Astrocyte (in vitro differentiated cells and primary cell): ENCODE results near the gene MON2. TPM values are rescaled to one million over a fixed set of nuclear protein-coding genes. Genes with fewer than 3 reads are reported as not detected.

Experiments
- DNase-seq: peaks from one replicate; pipeline ENCODE4 v3.0.0-alpha.2; 2010; ENCODE audit warnings: low read depth
- FAIRE-seq: peaks from 2 replicates; lab custom pipeline; 2011; peaks lifted over from hg19 to GRCh38; lab: Jason Lieb, UNC
- H2AFZ ChIP-seq: 2 replicates; pipeline ENCODE4 v1.6.0; 2012; ENCODE audit warnings: low read depth, low read length, inconsistent platforms
- H3K27ac ChIP-seq: 2 replicates; pipeline ENCODE4 v1.5.1; 2011; ENCODE audit warnings: low read depth, low read length, inconsistent platforms
- H3K27me3 ChIP-seq: 2 replicates; pipeline ENCODE4 v1.6.0; 2011; ENCODE audit warnings: low read length, inconsistent platforms; ENCODE audit not compliant: insufficient read depth
- H3K36me3 ChIP-seq: 2 replicates; pipeline ENCODE4 v1.5.1; 2011; ENCODE audit warnings: low read length, inconsistent platforms; ENCODE audit not compliant: insufficient read depth
- H3K4me1 ChIP-seq: 2 replicates; pipeline ENCODE4 v1.5.1; 2011; ENCODE audit warnings: low read length, inconsistent platforms; ENCODE audit not compliant: insufficient read depth
- H3K4me2 ChIP-seq: 2 replicates; pipeline ENCODE4 v1.6.0; 2012; ENCODE audit warnings: low read length, inconsistent platforms
- H3K4me3 ChIP-seq: 2 replicates; pipeline ENCODE4 v1.5.1; 2011; ENCODE audit warnings: low read depth, mild to moderate bottlenecking, low read length, inconsistent platforms; ENCODE audit not compliant: insufficient read depth
- H3K79me2 ChIP-seq: 2 replicates; pipeline ENCODE4 v1.6.0; 2012; ENCODE audit warnings: mild to moderate bottlenecking, low read length, inconsistent platforms; ENCODE audit not compliant: insufficient read depth
- H3K9ac ChIP-seq: 2 replicates; pipeline ENCODE4 v1.6.0; 2012; ENCODE audit warnings: mild to moderate bottlenecking, low read length, inconsistent platforms
- H3K9me3 ChIP-seq: 2 replicates; pipeline ENCODE4 v1.5.1; 2012; ENCODE audit warnings: low read depth, mild to moderate bottlenecking, low read length, inconsistent platforms; ENCODE audit not compliant: insufficient read depth
- H4K20me1 ChIP-seq: 2 replicates; pipeline ENCODE4 v1.6.0; 2012; ENCODE audit warnings: low read length, inconsistent platforms; ENCODE audit not compliant: insufficient read depth
- H3K27ac Mint-ChIP-seq: one replicate; pipeline ENCODE4 v1.8.0; 2021; ENCODE audit warnings: mild to moderate bottlenecking, mixed read lengths; ENCODE audit not compliant: unreplicated experiment
- H3K27me3 Mint-ChIP-seq: one replicate; pipeline ENCODE4 v1.8.0; 2021; ENCODE audit warnings: low read depth, mixed read lengths; ENCODE audit not compliant: unreplicated experiment
- H3K36me3 Mint-ChIP-seq: one replicate; pipeline ENCODE4 v1.8.0; 2021; ENCODE audit warnings: low read depth, mixed read lengths; ENCODE audit not compliant: unreplicated experiment
- H3K4me1 Mint-ChIP-seq: one replicate; pipeline ENCODE4 v1.8.0; 2021; ENCODE audit warnings: low read depth, mixed read lengths; ENCODE audit not compliant: unreplicated experiment
- H3K4me3 Mint-ChIP-seq: one replicate; pipeline ENCODE4 v1.8.0; 2021; ENCODE audit warnings: mild to moderate bottlenecking, moderate library complexity, mixed read lengths; ENCODE audit not compliant: unreplicated experiment
- H3K9me3 Mint-ChIP-seq: one replicate; pipeline ENCODE4 v1.8.0; 2021; ENCODE audit warnings: mild to moderate bottlenecking, mixed read lengths; ENCODE audit not compliant: unreplicated experiment
- EZH2 ChIP-seq: IDR thresholded peaks from 2 replicates; pipeline ENCODE4 v1.6.1; 2012; ENCODE audit warnings: mild to moderate bottlenecking, low read length, inconsistent platforms; ENCODE audit not compliant: insufficient read depth
- total RNA-seq: library from RNA; stranded (reverse); gene quantifications from 2 replicates; pipeline ENCODE4 v1.2.1, GENCODE V29; 2021
- TF ChIP-seq, protein P1 (sequence below): IDR thresholded peaks from 2 replicates; pipeline ENCODE4 v1.5.1; 2011; ENCODE audit warnings: low read depth, mild to moderate bottlenecking, inconsistent platforms, low read length, moderate library complexity; ENCODE audit not compliant: insufficient read depth

MON2 gene
- total RNA-seq, 1 donor from 2014 or later: 39.7 TPM

DNA sequence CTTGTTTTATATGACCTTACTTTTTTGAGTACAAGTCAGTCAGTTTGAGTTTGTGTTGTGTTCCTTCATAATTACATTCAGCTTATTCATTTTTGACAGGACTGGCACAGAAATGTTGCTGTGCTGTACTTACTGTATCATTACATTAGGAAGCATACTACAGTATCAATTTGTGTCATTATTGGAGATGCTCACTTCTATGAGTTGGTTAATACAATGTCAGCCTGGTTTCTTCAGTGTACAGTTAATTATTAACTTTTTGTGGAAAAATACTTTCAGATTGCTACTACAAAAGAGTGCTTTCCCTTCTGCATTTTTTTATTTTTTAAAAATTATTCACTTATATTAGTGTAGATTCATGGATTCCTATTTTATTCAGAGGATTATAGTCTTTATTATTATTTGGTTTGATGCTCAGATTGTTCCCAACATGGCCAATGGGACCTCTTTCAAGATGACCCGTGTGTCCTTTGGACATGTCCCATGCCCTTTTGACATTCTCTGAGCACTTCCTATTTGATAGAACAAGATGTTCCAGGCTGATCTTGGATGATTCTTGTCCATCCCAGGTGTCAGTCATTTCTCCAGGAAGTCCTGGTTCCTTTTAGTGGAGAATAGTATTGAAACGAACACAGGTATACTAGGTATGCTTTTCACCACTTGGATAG, 66.6 kb downstream of the MON2 start:
- H3K4me3 ChIP-seq: no peak overlapping the region
- Mint-ChIP-seq H3K9me3 (no peaks in the 10 kb centered on the region), H3K27me3 (no peaks in the 10 kb centered on the region), H3K4me3 (no peak overlapping the region), H3K4me1 (peaks cover 6% of the 10 kb centered on the region), H3K27ac (no peak overlapping the region), H3K36me3 (peaks cover 4% of the 10 kb centered on the region)
- FAIRE-seq: peak; percentile 23
- H3K27me3 ChIP-seq: no peaks in the 10 kb centered on the region
- no peak for DNase-seq
- no peaks in the 10 kb centered on the region for H4K20me1 ChIP-seq
- no peak overlapping the region for H3K27ac ChIP-seq
- no peak overlapping the region for H2AFZ ChIP-seq
- peaks cover 17% of the 10 kb centered on the region for H3K36me3 ChIP-seq
- H3K79me2 ChIP-seq: no peaks in the 10 kb centered on the region
- H3K9me3 ChIP-seq: no peaks in the 10 kb centered on the region
- TF ChIP-seq, protein P1, sequence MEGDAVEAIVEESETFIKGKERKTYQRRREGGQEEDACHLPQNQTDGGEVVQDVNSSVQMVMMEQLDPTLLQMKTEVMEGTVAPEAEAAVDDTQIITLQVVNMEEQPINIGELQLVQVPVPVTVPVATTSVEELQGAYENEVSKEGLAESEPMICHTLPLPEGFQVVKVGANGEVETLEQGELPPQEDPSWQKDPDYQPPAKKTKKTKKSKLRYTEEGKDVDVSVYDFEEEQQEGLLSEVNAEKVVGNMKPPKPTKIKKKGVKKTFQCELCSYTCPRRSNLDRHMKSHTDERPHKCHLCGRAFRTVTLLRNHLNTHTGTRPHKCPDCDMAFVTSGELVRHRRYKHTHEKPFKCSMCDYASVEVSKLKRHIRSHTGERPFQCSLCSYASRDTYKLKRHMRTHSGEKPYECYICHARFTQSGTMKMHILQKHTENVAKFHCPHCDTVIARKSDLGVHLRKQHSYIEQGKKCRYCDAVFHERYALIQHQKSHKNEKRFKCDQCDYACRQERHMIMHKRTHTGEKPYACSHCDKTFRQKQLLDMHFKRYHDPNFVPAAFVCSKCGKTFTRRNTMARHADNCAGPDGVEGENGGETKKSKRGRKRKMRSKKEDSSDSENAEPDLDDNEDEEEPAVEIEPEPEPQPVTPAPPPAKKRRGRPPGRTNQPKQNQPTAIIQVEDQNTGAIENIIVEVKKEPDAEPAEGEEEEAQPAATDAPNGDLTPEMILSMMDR: no peak
- TF ChIP-seq EZH2: no peak
- no peaks in the 10 kb centered on the region for H3K4me1 ChIP-seq
- no peak overlapping the region for H3K4me2 ChIP-seq
- H3K9ac ChIP-seq: no peak overlapping the region

DNA sequence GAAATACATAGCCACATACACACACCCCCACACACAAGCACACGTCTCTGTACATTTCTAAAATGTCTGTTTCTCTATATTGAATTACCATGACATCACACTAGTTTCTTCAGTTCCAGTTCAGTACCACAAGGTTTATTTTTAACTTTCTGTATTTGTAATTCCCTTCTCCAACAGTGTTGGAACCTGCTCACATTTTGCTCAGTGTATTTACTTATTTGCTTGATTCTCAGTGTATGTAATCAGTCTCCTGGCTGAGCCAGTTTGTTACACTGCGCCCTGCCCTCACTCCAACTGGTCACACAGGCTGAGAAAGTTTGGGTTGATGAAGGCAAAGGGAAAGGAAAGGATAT, 67.1 kb downstream of the MON2 start:
- no peaks in the 10 kb centered on the region for H3K9me3 Mint-ChIP-seq
- H3K36me3 Mint-ChIP-seq: peaks cover 4% of the 10 kb centered on the region
- TF ChIP-seq, protein P1: no peak
- no peak for TF ChIP-seq EZH2
- no peaks in the 10 kb centered on the region for H4K20me1 ChIP-seq
- H2AFZ ChIP-seq: no peak overlapping the region
- H3K27ac Mint-ChIP-seq: peak overlapping the region; percentile 2
- H3K4me1 Mint-ChIP-seq: peaks cover 6% of the 10 kb centered on the region
- H3K79me2 ChIP-seq: no peaks in the 10 kb centered on the region
- no peaks in the 10 kb centered on the region for H3K4me1 ChIP-seq
- H3K27me3 ChIP-seq: no peaks in the 10 kb centered on the region
- H3K4me3 Mint-ChIP-seq: no peak overlapping the region
- FAIRE-seq (no peak), DNase-seq (no peak)
- H3K27me3 Mint-ChIP-seq: no peaks in the 10 kb centered on the region
- H3K27ac ChIP-seq: no peak overlapping the region
- no peak overlapping the region for H3K9ac ChIP-seq
- no peak overlapping the region for H3K4me3 ChIP-seq
- no peak overlapping the region for H3K4me2 ChIP-seq
- no peaks in the 10 kb centered on the region for H3K9me3 ChIP-seq
- H3K36me3 ChIP-seq: peaks cover 17% of the 10 kb centered on the region

DNA sequence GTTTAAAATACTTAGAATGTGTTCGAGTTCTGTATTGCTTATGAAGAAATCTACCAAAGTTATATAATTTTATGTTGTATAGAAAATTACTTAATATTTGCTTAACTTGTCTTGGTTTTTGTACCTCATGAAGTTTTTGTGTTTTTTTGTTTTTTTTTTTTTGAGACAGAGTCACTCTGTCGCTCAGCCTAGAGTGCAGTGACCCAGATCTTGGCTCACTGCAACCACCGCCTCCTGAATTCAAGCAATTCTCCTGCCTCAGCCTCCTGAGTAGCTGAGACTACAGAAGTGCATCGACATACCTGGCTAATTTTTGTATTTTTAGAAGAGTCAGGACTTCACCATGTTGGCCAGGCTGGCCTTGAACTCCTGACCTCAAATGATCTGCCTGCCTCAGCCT, 69.9 kb downstream of the MON2 start:
- FAIRE-seq: no peak
- H3K9ac ChIP-seq: no peak overlapping the region
- H3K27ac Mint-ChIP-seq: no peak overlapping the region

More for the DNA sequence above, 69.9 kb downstream of the MON2 start:
- Mint-ChIP-seq H3K4me1 (peaks cover 3% of the 10 kb centered on the region), H3K36me3 (peaks cover 6% of the 10 kb centered on the region), H3K4me3 (no peak overlapping the region), H3K27me3 (no peaks in the 10 kb centered on the region), H3K9me3 (no peaks in the 10 kb centered on the region)
- no peak overlapping the region for H2AFZ ChIP-seq
- H3K27ac ChIP-seq: no peak overlapping the region
- TF ChIP-seq EZH2: no peak
- TF ChIP-seq, protein P1: no peak
- H3K27me3 ChIP-seq: no peaks in the 10 kb centered on the region
- no peaks in the 10 kb centered on the region for H3K9me3 ChIP-seq
- peaks cover 19% of the 10 kb centered on the region for H3K36me3 ChIP-seq
- H3K79me2 ChIP-seq: no peaks in the 10 kb centered on the region
- no peaks in the 10 kb centered on the region for H3K4me1 ChIP-seq
- no peak overlapping the region for H3K4me3 ChIP-seq
- no peaks in the 10 kb centered on the region for H4K20me1 ChIP-seq
- no peak for DNase-seq
- no peak overlapping the region for H3K4me2 ChIP-seq
